ENCODE results near the gene VRK1.
"Not testable (repeated sequence)": the region's sequence is repeated elsewhere in the genome, so short reads cannot be mapped to it uniquely, and the experiment has no call there.

The VRK1 gene

DNA sequence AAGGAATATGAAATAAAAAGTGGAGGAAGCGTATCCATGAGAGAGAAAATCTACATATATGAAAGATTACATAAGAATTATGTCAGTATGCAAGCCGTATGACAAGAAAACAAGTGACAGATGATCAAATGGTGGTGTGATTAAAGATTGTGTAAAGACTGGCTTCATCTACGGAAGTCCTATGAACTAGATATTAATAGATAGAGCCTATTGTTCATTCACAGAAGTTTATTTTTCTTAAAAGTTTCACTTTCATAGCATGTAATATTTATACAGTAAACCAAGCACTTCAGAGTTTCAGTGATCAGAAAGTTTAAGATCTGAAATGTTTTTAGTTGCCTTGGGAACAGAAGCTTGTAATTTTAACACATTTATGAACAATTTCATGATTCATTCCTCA, 84.5 kb downstream of the VRK1 start:
- DNase-seq (ENCODE audit: low spot score): no peak

DNA sequence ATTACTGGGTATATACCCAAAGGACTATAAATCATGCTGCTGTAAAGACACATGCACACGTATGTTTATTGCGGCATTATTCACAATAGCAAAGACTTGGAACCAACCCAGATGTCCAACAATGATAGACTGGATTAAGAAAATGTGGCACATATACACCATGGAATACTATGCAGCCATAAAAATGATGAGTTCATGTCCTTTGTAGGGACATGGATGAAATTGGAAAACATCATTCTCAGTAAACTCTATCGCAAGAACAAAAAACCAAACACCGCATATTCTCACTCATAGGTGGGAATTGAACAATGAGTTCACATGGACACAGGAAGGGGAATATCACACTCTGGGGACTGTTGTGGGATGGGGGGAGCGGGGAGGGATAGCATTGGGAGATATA, 86.8 kb downstream of the VRK1 start:
- DNase-seq (ENCODE audit: low spot score): not testable (repeated sequence)

DNA sequence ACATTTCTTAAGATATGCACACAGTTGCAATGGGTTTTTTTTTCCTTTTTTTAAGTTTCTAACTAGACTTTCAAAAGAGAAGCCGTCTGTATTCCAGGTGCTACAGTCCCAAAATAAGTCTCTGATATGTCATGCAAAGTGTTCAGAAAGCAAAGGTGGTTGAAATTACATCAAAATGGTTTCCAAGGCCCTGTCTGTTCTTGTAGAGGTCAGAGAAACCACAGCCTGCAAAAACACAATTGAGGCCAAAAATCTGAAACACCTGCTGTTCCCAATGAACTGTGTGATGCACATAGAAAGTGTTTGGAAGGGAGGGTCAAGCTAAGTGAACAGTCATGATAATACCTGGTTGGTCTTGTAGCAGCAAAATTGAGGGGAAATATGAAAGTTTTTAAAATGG, 91.0 kb downstream of the VRK1 start:
- DNase-seq (ENCODE audit: low spot score): no peak

DNA sequence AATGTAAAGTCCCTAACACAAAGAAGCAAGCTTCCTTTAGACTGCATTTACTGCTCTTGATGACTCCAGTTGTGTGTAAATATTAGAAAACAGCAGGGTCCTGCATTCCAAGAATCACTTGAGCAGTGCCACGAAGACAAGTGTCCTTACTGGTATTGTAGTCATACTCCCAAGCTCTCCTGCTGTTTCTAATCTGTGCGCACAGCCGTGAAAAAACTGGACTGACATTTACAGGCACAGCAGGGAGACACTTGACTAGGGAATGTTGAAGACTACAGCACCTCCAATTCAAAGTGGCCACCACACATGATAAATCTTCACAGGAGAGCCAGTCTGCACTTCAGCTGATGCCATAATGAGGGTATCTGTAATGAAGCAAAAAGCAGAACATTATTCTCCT, 91.4 kb downstream of the VRK1 start:
- DNase-seq (ENCODE audit: low spot score): no peak

DNA sequence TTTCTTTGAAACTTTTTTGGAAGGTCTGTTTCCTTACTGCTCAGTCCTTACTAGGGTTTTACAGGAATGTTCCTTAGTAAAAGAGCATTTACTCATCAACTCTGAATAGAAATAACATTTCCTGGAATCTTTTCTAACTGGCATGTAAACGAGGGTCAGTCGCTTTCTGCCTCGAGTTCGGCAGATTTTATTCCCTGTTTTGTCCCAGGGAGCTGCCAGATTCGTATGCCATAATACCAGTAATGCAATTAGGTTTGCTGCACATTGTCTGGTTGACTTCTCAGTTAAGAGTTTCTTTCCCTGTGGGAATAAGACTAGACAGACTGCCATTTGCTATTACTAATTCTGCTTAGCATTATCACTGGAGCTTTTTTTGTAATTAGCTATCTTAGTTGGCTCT, 91.9 kb downstream of the VRK1 start:
- DNase-seq (ENCODE audit: low spot score): no peak

DNA sequence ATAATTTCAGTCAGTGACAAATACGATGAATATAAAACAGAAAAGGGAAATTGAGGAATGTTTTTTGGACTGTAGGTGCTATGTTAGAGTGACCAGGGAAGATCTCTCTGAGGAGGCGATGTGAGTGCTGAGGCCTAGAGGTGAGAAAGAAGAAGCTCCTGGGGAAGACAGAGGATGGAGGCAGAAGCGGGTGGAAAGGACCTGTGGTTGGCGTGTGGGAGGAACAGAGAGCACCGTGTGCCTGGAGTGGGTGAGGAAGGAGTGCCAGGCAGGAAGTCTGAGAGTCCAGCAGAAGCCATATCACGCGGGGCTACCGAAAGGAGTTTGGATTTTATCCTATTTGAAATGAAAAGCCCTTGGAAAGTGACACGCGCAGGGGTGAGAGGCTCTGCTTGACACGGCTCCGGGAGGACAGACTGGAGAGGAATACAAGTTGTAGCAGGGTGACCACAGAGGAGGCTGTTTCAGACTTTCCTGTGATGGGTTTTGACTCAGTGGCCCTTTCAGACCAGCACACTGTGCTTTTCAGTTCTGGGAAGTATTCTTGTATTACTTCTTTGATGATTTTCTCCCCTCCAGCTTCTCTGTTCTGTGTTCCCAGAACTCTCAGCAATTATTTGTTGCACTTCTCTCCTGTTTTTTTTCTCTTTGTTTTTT, 96.9 kb downstream of the VRK1 start:
- DNase-seq (ENCODE audit: low spot score): no peak

DNA sequence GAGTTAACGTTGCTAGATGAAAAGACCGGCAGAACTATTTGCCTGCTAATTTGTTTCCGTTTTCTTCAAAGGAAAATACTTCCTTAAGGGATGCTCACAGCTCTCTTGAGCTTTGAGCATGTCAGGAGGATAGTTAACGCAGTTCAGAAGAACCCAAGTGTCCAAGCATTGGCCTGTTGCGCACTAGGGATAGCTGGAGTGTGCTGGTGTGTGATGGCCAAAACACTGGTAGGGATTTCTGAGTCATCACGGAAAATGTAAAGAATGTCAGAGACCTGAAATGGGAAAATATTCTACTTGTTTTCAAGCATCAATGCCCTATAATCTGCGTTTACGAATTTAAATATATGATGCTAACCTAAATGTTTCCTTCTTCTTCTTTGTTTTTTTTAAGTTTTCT, 97.8 kb downstream of the VRK1 start:
- no peak for DNase-seq (ENCODE audit: low spot score)

DNA sequence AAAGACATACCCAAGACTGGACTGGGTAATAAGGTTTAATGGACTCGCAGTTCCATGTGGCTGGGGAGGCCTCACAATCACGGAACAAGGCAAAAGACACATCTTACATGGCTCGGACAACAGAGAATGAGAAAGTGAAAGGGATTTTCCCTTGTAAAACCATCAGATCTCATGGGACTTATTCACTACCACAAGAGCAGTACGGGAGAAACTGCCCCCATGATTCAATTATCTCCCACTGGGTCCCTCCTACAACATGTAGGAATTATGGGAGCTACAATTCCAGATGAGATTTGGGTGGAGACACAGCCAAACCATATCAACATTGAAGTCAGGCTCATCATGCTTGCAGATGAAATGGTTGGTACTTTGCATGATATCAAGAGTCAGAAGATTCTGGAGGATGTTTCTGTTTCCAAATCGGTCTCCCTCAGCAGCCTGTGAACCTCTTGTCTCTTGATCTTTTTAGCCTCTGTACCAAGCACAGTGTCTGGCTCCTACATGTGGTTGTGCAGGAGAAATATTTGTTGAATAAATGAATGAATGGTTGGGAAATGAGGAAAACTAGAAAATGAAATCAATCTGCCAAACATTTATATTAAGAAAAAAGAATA, 98.6 kb downstream of the VRK1 start:
- no peak for DNase-seq (ENCODE audit: low spot score)

DNA sequence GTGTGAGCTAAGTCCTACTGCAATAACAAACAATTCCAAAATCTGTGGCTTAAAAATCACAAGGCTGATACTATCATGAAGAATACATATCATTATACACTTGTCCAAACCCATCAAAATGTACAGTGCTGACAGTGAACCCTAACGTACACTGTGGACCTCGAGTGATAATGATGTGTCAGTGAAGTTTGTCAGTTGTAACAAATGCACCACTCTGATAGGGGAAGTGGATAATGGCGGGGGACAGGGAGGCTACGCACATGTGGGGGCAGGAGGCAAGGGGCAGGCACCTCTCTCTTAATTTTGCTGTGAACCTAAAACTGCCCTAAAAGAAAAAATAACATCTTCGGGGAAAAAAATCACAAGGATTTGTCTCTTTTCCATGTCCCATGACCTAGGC, 100.0 kb downstream of the VRK1 start:
- DNase-seq (ENCODE audit: low spot score): no peak

DNA sequence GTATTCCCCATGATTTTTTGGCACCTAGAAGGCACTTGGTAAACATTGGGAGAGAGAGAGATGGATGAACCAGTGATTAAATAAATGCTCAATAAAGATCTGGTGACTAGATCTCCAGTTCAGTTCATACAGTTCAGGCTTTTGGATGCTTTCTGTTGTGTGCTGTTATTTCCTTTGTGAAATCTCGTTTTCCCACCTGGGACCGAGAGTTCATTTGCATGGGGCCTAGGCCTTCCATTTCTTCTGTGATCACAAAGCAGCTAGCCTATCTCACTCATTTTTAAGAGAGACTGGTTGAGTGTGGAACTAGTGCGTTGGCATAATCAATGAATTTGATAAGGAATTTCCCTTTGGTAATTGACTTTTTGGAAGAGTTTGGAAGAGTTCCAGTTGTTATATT, 104.0 kb downstream of the VRK1 start:
- no peak for DNase-seq (ENCODE audit: low spot score)

DNA sequence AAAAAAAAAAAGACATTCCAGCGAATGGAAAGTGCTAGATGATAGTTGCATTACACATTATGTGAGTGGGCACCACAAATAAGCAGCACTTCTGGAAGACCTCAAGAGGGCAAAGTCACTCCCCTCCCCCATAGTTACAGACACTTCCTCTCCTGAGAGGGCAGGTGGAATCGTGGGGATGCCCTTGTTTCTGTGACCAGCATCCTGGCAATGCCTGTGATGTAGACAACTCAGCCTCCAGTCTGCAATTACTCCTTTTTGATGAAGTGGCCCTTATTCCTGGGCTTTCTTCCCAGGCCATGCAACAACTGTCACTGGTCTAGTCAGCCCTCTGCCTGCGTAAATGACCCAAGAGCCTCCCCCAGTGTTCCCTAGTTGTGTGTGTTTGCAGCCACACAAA, 104.8 kb downstream of the VRK1 start:
- DNase-seq (ENCODE audit: low spot score): no peak

DNA sequence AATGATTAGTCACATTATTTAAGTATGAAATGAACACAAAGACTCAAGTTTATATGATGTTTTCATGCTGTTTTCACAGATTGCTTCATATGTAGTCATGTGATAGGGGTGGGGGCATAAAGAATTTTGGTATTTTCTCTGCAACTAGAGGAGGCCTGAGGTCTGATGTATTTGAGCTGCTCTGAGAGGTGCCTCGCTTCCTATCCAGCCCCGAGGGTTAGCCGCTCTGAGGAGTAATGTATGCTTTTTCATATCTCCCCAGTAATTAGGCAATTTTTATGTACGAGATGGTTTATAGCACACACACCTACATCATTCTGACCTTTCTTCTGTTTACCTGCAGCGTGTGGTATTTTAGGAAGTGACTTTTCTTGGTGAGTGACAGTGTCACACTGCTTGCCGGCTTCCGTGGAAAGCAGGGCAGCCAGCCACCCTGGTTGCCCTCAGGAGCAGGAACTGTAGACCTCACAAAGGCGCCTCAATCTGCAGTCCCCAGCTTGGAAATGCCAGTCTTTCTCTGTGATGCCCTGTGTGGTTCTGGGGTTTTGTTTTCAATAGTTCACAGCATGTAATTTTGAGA, 106.4 kb downstream of the VRK1 start:
- DNase-seq (ENCODE audit: low spot score): no peak

DNA sequence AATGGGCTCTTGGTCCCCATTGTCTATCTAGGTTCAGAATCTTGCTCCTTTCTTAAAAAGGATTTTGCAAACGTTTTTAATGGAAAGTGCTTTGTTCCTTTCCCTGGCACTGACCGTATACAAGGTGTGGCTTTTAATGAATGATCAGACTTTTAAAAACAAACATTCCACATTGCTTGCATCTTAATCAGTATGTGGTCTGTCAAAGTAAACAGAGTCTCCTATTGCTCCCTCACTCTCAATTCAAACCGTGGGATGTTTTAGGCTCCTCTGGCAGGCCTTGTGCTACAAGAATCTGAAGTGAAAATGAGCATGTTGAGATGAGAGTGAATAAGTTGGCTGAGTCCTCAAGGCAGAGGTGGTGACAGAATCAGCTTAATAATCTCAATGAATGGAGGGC, 107.0 kb downstream of the VRK1 start:
- DNase-seq (ENCODE audit: low spot score): no peak

DNA sequence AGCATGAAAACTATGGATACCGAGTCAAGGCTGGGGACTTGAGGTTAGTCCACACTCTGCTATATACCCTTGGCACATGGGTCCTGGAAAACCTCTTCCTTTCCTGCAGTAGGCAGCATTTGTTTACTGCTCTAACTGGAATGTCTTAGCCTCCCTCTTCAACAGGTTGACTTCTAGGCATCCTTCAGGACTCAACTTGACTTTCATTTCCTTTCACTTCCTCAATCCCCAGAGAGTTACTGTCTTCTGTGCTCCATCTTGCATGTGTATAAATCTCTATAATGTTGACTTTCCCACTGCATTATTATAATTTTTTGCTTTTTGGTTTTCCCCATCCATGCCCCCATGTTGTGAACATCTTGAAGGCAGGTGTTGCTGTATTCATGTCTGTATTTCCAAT, 107.9 kb downstream of the VRK1 start:
- no peak for DNase-seq (ENCODE audit: low spot score)

DNA sequence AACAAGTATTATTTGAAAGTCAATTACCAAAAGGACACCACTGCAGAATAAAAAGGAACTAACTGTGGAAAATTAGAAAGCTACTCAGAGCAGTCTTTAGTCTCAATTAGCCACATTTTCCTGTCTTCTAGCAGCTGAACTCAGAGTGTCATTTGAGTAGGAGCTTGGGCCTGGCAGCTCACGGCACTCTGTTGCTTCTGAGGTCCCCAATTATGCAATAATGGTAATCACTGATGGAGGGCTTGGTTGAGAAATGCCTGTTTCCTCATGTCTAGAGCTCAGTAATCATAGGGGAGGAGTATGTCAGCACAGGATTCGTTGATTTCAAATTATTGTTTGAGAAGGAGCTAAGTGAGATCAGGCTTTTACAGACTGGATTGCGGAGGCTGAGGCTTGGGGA, 108.6 kb downstream of the VRK1 start:
- DNase-seq (ENCODE audit: low spot score): no peak

DNA sequence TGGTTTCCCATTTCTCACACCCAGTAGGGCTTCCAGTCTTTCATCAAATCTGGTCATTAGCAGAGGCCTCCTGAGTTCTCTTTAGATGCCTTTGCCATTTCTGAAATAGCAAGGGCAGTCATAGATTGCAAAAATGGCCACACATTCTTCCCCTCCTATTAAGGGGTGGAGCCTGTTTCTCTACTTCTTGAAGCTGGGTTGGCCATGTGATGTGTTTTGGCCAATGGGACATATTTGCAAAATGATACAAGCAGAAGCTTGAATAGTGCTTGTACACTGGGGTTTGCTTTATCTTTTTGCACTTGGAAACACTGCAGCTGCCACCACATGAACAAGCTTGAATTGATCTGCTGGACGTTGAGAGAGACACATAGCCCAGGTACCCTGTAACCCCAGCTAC, 109.3 kb downstream of the VRK1 start:
- DNase-seq (ENCODE audit: low spot score): no peak

DNA sequence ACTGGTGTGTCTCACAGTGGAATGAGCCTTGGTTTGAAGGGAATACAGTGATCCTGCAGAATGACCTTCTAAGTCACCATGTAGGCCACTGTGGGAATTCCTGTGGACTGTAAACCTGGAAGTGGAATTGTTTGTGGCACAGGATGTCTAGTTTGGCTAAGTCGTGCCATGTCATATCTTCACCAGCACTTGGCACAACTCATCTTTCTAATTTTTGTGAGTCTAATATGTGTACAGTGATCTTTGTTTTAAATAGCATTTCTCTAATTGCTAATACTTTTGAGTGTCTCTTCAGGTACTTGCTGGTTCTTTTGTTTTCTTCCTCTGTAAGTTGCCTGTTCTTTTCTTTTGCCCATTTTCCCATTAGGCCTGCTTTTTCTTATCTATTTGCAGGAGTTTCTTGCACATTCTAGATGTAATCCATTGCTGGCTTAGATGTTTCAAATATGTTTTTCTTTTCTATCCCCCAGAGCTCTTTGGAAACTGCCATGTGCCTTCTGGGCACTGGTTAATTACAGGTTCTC, 112.7 kb downstream of the VRK1 start:
- no peak for DNase-seq (ENCODE audit: low spot score)

DNA sequence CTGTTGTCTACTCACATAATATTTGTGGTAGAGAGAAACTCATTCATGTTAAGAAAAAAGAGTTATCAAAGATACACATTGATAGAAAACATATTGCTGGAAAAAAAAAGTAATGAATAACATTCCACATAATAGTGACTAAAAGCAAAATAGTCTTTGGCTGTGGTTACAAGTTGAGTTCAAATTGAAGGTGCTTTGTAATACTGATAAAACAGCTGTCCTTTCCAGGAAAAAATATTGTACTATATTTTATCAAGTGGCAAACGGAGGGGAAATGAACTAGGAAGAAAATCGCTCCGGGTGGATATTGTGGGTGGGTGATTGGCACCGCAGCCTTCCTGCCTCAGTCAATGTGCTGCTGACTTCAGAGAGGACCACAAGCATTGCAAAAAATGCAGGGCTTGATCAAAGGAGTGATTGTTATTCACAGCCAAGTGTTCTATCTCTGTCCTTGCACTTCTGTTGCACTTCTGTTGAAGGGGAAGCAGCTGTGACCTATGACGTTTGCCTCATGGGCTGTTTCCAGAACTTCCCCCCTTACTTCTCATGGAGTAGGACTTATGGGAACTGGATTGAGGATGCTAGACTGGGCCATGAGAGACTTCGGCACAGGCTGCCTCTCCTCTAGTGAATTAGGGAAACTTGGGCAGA, 114.4 kb downstream of the VRK1 start:
- no peak for DNase-seq (ENCODE audit: low spot score)

DNA sequence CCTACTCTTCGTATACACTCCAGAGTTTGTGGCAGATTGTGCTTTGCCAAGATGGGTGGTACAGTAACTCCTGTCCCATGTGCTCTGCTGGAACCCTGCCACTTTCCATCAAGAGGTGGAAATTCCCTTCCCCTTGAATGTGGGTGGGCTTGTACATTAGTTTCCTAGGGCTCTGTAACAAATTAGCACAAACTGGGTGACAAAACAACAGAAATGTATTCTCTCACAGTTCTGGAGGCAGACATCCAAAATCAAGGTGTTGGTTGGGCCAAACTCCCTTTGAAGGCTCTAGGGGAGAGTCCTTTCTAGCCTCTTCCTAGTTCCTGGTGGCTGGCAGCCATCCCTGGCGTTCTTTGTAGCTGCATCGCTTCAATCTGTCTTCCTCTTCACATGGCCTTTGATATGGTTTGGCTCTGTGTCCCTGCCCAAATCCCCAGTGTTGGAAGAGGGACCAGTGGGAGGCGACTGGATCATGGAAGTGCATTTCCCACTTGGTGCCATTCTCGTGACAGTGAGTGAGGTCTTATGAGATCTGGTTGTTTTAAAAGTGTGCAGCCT, 117.5 kb downstream of the VRK1 start:
- DNase-seq (ENCODE audit: low spot score): no peak

DNA sequence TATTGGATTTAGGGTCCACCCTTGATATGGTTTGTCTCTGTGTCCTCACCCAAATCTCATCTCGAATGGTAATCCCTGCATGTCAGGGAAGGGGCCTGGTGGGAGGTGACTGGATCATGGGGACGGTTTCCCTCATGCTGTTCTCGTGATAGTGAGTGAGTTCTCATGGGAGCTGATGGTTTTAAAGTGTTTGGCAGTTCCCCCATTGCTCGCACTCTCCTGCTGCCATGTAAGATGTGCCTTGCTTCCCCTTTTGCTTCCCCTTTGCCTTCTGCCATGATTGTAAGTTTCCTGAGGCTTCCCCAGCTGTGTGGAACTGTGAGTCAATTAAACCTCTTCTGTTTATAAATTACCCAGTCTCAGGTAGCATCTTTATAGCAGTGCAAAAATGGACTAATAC, 118.3 kb downstream of the VRK1 start:
- DNase-seq (ENCODE audit: low spot score): no peak

DNA sequence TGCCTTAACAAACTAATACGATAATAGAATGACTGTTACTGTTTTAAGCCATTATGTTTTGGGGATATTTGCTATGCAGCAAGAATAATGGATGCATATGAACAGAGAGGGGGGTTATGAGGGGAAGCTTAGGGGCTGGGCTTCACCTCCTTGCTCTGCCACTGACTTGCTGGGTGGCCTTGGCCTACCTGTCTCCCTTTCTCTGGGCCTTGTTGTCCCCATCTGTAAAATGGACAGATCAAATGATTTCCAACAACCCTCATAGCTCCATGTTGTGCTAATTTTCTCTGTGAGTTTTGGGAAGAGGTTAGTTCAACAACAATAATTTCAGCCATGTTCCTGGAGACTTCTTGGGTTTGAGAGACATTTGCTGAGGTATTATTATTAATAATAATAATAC, 119.6 kb downstream of the VRK1 start:
- no peak for DNase-seq (ENCODE audit: low spot score)

DNA sequence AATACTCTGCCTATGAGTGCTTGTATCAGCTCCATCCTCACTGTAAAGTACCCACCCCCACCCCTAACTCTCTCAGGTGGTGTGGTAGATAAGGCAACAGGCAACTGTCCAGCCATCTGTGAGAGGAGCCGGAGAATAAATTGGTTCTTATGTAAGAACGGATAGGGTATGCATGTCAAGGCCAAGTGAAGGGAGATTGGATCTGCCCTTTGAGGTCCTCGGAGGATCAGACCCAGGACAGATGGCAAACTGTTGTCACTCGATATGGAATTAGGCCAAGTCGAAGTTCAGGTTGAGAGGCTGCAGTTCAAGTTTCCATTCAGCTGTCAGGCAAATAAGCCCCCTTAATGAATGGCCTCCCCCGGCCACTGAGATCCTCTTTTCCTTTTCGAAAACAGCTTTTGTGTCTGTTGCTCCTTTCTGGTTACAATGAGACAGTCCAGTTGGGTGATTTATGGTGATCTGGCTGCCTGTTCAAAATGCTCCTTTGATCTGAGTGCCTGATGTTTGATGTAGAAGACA, 120.3 kb downstream of the VRK1 start:
- no peak for DNase-seq (ENCODE audit: low spot score)

DNA sequence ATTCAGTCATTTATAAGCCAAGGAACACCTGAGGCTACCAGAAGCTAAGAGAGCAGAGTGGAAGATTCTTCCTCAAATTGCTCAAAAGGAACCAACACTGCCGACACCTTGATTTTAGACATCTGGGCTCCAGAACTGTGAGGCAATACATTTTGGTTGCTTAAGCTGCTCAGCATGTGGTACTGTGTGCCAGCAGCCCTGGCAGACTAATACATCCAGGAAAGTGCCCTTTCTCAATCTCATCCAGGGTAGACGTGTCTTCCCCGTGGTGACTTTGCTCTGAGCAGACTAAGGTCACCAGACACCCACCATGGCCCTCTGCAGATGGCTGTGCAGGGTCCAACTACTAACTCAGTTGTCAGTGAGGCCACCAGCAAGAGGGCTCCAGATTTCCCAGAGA, 122.8 kb downstream of the VRK1 start:
- no peak for DNase-seq (ENCODE audit: low spot score)
